Right hindlimb (tissue), 1 donor: ENCODE data around the gene PERM1.
A peak's percentile ranks its signal among the peaks of the same experiment; 100 is the strongest.

Source experiments
- DNase-seq: peaks from one replicate; pipeline ENCODE4 v3.0.0-alpha.2; 2018

The PERM1 gene

GRCh38 chr1:932776-933602 lies 48.9 kb downstream of the PERM1 start:
- no peak for DNase-seq

GRCh38 chr1:932173-932510 lies 49.8 kb downstream of the PERM1 start:
- DNase-seq = no peak

- DNase-seq = no peak
These were observed 50.3 kb downstream of the PERM1 start for GRCh38 chr1:931380-932172.

- DNase-seq = no peak
These were observed 51.2 kb downstream of the PERM1 start for GRCh38 chr1:930633-931138.

- DNase-seq = no peak
These were observed 51.9 kb downstream of the PERM1 start for GRCh38 chr1:929712-930632.

- no peak for DNase-seq
These were observed 52.9 kb downstream of the PERM1 start for GRCh38 chr1:928825-929661.

- DNase-seq = no peak
These were observed 54.1 kb downstream of the PERM1 start for GRCh38 chr1:927748-928147.

- DNase-seq = no peak
These were observed 54.7 kb downstream of the PERM1 start for GRCh38 chr1:927234-927633.

- peak; percentile 61 for DNase-seq
These were observed 56.1 kb downstream of the PERM1 start for GRCh38 chr1:925561-926421.
